Duodenal mucosa (tissue), 2 donors: Measurements from ENCODE around the gene ZDHHC9.

Experiments used
- H3K27ac ChIP-seq: one replicate; pipeline ENCODE4 v1.7.0; 2013; ENCODE audit warnings: low read depth, low read length
- H3K27me3 ChIP-seq, 2 donors: one replicate each; pipeline ENCODE4 v1.7.0; 2013; ENCODE audit warnings: low read length in 2 of 2, control low read depth in 1 of 2; ENCODE audit not compliant: insufficient read depth in 2 of 2, control insufficient read depth in 1 of 2
- H3K36me3 ChIP-seq, 2 donors: one replicate each; pipeline ENCODE4 v1.7.0; 2013; ENCODE audit warnings: low read length in 2 of 2, control low read depth in 1 of 2; ENCODE audit not compliant: insufficient read depth in 2 of 2, control insufficient read depth in 1 of 2
- H3K4me1 ChIP-seq, 2 donors: one replicate each; pipeline ENCODE4 v1.7.0; 2013; ENCODE audit warnings: low read length in 2 of 2, control low read depth in 1 of 2; ENCODE audit not compliant: insufficient read depth in 2 of 2, control insufficient read depth in 1 of 2
- H3K4me3 ChIP-seq, 2 donors: one replicate each; pipeline ENCODE4 v1.7.0; 2013; ENCODE audit warnings: low read length in 2 of 2, low read depth in 1 of 2
- H3K9ac ChIP-seq, 2 donors: one replicate each; pipeline ENCODE4 v1.7.0; 2013; ENCODE audit warnings: low read length in 2 of 2, low read depth in 1 of 2
- H3K9me3 ChIP-seq, 2 donors: one replicate each; pipeline ENCODE4 v1.7.0; 2013; ENCODE audit warnings: low read length in 2 of 2, control low read depth in 1 of 2; ENCODE audit not compliant: control insufficient read depth in 1 of 2

ZDHHC9 gene

GRCh38 chrX:129780441-129781105 lies 63.1 kb downstream of the ZDHHC9 start:
- Histone ChIP-seq H3K27me3 (no peaks in the 10 kb centered on the region), H3K4me3 (peak overlapping the region; percentile 60 to 63), H3K36me3 (no peaks in the 10 kb centered on the region), H3K9me3 (no peaks in the 10 kb centered on the region), H3K27ac (peak overlapping the region; percentile 32), H3K4me1 (peaks cover 13 to 17% of the 10 kb centered on the region in 2 donors), H3K9ac (peak overlapping the region in 1 of 2 donors; percentile 56)

- peaks cover 13 to 21% of the 10 kb centered on the region in 2 donors for H3K4me1 ChIP-seq
- H3K27ac ChIP-seq, result peak within 1 kb of the TSS; percentile 32
- H3K9ac ChIP-seq, result peak within 1 kb of the TSS in 1 of 2 donors; percentile 56
- no peaks in the 10 kb centered on the region for H3K36me3 ChIP-seq
- no peaks in the 10 kb centered on the region for H3K9me3 ChIP-seq
- peak within 1 kb of the TSS; percentile 60 to 63 for H3K4me3 ChIP-seq
- H3K27me3 ChIP-seq, result no peaks in the 10 kb centered on the region
Measured at GRCh38 chrX:129779747-129780146, 63.9 kb downstream of the ZDHHC9 start, which contains the start of gene SASH3. SASH3 (plus strand) TSS chrX:129779949; CDS start chrX:129780098, 149 bp downstream.

GRCh38 chrX:129779086-129779672 lies 64.5 kb downstream of the ZDHHC9 start:
- Histone ChIP-seq H3K4me3 (peak overlapping the region; percentile 17 to 40), H3K36me3 (no peaks in the 10 kb centered on the region), H3K4me1 (peaks cover 13 to 21% of the 10 kb centered on the region in 2 donors), H3K27me3 (no peaks in the 10 kb centered on the region), H3K9ac (no peak overlapping the region), H3K27ac (peak overlapping the region; percentile 10), H3K9me3 (no peaks in the 10 kb centered on the region)

GRCh38 chrX:129777218-129778030 lies 66.3 kb downstream of the ZDHHC9 start:
- H3K4me1 ChIP-seq, result peaks cover 18 to 30% of the 10 kb centered on the region in 2 donors
- no peaks in the 10 kb centered on the region for H3K9me3 ChIP-seq
- H3K27me3 ChIP-seq, result no peaks in the 10 kb centered on the region
- H3K9ac ChIP-seq, result peak overlapping the region; percentile 26 to 56
- H3K27ac ChIP-seq, result peak overlapping the region; percentile 62
- no peaks in the 10 kb centered on the region for H3K36me3 ChIP-seq
- H3K4me3 ChIP-seq, result peak overlapping the region; percentile 4 to 40

GRCh38 chrX:129773649-129774458 lies 69.8 kb downstream of the ZDHHC9 start:
- peaks cover 23 to 43% of the 10 kb centered on the region in 2 donors for H3K4me1 ChIP-seq
- H3K27me3 ChIP-seq, result no peaks in the 10 kb centered on the region
- peak overlapping the region in 1 of 2 donors; percentile 32 for H3K9ac ChIP-seq
- peak overlapping the region; percentile 44 for H3K27ac ChIP-seq
- H3K9me3 ChIP-seq, result no peaks in the 10 kb centered on the region
- no peak overlapping the region for H3K4me3 ChIP-seq
- no peaks in the 10 kb centered on the region for H3K36me3 ChIP-seq

GRCh38 chrX:129772796-129773431 lies 70.8 kb downstream of the ZDHHC9 start:
- H3K27ac ChIP-seq, result peak overlapping the region; percentile 81
- H3K4me3 ChIP-seq, result peak overlapping the region in 1 of 2 donors; percentile 45
- peaks cover 28 to 45% of the 10 kb centered on the region in 2 donors for H3K4me1 ChIP-seq
- no peaks in the 10 kb centered on the region for H3K9me3 ChIP-seq
- no peaks in the 10 kb centered on the region for H3K27me3 ChIP-seq
- peak overlapping the region in 1 of 2 donors; percentile 25 for H3K9ac ChIP-seq
- H3K36me3 ChIP-seq, result no peaks in the 10 kb centered on the region

- no peak overlapping the region for H3K9ac ChIP-seq
- no peaks in the 10 kb centered on the region for H3K9me3 ChIP-seq
- no peak overlapping the region for H3K27ac ChIP-seq
- H3K4me1 ChIP-seq, result peaks cover 16 to 36% of the 10 kb centered on the region in 2 donors
- H3K36me3 ChIP-seq, result no peaks in the 10 kb centered on the region
- no peaks in the 10 kb centered on the region for H3K27me3 ChIP-seq
- H3K4me3 ChIP-seq, result no peak overlapping the region
Measured at GRCh38 chrX:129771266-129771995, 72.3 kb downstream of the ZDHHC9 start.

- no peak overlapping the region for H3K9ac ChIP-seq
- H3K4me1 ChIP-seq, result peaks cover 14 to 32% of the 10 kb centered on the region in 2 donors
Measured at GRCh38 chrX:129769467-129770154, 74.1 kb downstream of the ZDHHC9 start.

More at GRCh38 chrX:129769467-129770154, 74.1 kb downstream of the ZDHHC9 start:
- Histone ChIP-seq H3K36me3 (no peaks in the 10 kb centered on the region), H3K4me3 (peak overlapping the region in 1 of 2 donors; percentile 0), H3K27me3 (no peaks in the 10 kb centered on the region), H3K27ac (no peak overlapping the region), H3K9me3 (no peaks in the 10 kb centered on the region)
